Measurements from ENCODE around the gene DSCAM.

- TF ChIP-seq CTCF (conservative IDR thresholded peaks at IDR 0.05 in 1 of 2, IDR thresholded peaks at IDR 0.05 in 1 of 2; ENCODE audit: low read depth in 1 of 2, low read length in 2 of 2) (no peak), EZH2 (IDR thresholded peaks at IDR 0.05; ENCODE audit: low read length, missing control alignments) (no peak)
Observed at GRCh38 chr21:40151611-40152010, 695.3 kb downstream of the DSCAM start.
